Measurements from ENCODE around the gene VPS4A. TPM values are rescaled to one million over a fixed set of nuclear protein-coding genes. Genes with fewer than 3 reads are reported as not detected.

The VPS4A gene
- total RNA-seq = 25.4 and 41.8 TPM in 2 replicates

DNA sequence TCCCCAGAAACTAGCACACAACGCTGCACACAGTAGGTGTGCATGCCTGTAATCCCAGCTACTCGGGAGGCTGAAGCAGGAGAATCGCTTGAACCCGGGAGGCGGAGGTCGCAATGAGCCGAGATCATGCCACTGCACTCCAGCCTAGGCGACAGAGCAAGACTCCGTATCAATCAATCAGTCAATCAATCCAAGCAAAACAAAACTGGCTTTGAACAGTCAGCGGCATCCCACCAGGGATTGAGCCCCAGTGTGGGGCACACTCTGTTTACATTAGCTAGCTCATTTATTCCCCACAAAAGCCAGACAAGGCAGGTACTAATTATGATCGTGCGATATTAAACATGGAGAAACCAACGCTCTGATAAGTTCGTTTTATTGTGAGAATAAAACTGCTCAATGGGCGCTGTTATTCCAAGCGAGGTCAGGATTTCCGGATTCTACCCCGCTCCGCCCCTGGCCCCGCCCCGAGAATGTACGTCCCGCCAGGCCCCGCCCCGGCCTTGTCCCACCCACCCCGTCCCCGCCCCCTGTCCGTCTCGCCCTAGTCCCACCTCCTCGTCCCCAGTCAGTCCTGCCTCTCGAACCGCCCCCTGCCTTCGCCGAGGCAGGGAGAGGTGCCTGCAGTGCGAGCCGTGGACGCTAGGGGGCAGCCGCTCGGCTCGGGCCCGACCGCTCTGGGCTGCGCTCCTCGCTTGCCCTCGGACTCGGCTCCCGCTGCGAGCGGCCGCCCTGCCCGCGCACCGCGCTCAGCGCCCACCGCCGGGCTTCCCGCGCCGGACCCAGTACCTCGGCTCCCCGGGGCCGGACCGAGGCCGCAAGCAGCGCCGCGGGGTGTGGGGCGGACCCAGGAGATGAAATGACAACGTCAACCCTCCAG lies at the start of gene VPS4A:
TSS of gene VPS4A (plus strand) at position 698 of the 880 bp plus-strand sequence. CDS start at position 860, 162 bp downstream.

DNA sequence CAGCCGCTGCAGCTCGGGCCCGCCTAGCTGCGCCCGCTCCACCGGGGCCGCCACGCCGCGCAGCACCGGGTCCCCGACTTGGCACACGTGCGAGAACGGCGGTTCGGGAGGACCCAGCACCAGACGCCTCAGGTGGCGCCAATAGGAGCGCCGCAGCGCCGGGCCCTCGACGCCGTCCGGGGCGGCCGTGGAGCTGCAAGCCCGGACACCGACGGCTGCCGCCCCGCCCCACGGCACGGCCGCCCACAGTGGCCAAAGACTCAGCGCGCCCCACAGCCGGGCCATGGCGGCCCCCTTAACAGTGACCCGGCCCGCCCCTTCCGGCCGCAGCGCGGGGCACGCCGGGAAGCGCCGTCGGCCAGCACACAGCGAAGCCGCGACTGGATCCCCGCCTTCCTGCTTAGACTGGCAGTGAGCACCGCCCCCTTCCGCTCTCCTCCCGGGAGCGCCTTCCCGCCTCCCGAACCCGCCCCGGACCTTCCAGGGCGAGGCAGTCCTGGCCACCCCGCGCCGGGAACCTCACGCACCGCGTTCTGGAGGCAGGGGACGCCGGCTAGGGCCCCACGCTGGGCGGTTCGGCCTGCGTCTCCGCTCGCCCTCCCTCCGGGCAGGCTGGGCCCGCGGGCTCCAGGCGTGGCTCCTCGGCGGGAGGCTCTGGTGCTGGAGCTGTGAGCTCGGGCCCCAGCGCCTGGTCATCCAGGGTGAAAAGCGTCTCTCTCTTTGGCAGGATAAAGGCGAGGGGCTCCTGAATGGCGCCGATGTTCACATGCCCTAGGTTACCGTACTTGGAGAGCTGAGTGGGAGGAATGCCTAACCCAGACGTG lies 19.3 kb downstream of the VPS4A start, which contains the start of gene PDF:
TSS of gene PDF (minus strand) at position 303 of the 824 bp plus-strand sequence. CDS start at position 285, 18 bp downstream.

DNA sequence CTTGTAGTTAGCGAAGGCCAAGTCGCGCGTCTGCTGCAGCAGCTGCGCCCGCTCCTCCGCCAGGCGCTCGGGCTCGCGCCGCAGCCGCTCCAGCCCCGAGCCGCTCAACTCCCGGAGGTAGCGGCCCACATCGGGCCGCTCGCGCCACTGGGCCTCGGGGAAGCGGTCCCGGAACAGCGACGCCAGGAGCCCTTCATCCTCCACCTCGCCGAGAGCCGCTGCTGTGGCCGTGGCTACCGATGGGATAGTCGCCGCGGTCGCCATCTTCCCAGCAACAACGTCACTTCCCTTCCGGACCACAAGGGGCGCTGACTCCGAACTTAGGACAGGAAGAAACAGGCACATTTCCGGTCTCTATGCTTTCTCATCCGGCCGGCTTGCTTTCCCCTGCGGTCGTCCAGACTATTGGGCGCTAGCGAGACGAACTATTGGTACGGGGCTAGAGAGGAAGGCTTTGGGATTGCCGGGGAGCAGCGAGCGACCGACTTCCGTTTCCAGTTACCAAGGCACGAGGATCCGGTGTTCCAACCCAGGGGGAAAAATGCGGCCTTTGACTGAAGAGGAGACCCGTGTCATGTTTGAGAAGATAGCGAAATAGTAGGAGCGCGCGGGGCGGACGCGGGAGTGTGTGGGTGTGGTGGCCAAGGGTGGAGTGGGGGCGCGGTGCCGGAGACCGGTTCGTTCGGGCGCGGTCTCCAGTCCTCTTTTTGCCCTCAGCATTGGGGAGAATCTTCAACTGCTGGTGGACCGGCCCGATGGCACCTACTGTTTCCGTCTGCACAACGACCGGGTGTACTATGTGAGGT lies 28.3 kb downstream of the VPS4A start, which contains the start of the genes COG8 and NIP7:
TSS of gene COG8 (minus strand) at position 276 of the 806 bp plus-strand sequence. CDS start at position 264, 12 bp downstream.
TSS of gene NIP7 (plus strand) at position 484 of the 806 bp plus-strand sequence. CDS start at position 542, 58 bp downstream.

DNA sequence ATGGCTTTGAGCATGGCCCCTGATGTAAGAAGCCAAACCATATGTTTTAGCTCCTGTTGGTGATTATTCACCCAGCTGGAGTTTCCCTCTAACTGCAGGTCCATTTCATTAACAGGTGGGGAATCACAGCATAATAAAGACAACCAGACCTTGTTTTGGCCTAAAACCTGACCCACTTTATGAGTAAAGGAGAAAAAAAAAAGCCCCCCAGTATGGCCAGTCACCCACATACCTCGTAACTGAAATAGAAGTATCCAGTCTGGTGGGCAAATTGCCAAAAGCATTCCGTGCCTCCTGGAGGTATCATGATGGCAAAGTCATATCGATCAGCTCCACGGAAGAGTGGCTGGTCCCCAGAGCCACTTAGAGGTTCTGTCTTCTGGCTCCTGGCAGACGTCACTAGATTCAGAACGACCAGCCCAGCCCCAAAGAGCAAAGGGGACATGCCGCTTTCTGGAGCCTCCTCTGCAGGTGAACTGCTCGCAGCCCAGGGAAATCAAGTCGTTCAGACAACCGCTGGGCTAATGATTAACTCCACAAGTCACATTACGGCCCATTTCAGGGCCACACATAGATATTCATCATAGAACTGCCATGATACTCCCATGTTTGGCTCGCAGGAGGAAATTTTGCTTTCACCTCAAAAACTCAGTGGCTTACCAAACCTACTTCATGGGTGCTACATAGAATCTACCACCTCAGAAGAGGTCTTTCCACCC lies 40.3 kb downstream of the VPS4A start, which contains the start of gene TMED6:
TSS of gene TMED6 (minus strand) at position 478 of the 719 bp plus-strand sequence. CDS start at position 445, 33 bp downstream.

Other genes with a start within 250 kb of the VPS4A start
- under 0.01 and 0.29 TPM in 2 replicates for gene HAS3, start 205.7 kb upstream of the VPS4A start, total RNA-seq
- gene CHTF8, start 178.8 kb upstream of the VPS4A start, total RNA-seq = 42.9 and 81.0 TPM in 2 replicates
- gene UTP4, start 178.7 kb upstream of the VPS4A start, total RNA-seq = 23.0 and 29.8 TPM in 2 replicates
- 12.7 and 39.2 TPM in 2 replicates for gene SNTB2, start 124.2 kb upstream of the VPS4A start, total RNA-seq
- 15.1 and 20.5 TPM in 2 replicates for gene PDF, start 19.2 kb downstream of the VPS4A start, total RNA-seq
- gene COG8, start 28.2 kb downstream of the VPS4A start, total RNA-seq = 24.9 and 44.1 TPM in 2 replicates
- 18.8 and 45.2 TPM in 2 replicates for gene NIP7, start 28.4 kb downstream of the VPS4A start, total RNA-seq
- gene TMED6, start 40.4 kb downstream of the VPS4A start, total RNA-seq = 0.44 TPM in 1 of 2 replicates, not detected in the other
- gene TERF2, start 74.7 kb downstream of the VPS4A start, total RNA-seq = 9.8 and 12.9 TPM in 2 replicates
- gene CYB5B, start 113.3 kb downstream of the VPS4A start, total RNA-seq = 74.8 and 184 TPM in 2 replicates

Data from placental pericyte (primary cell).